Fibroblast of lung (primary cell): ENCODE data around the gene PCSK5. TPM values are rescaled to one million over a fixed set of nuclear protein-coding genes. Genes with fewer than 3 reads are reported as not detected.

Source experiments
- DNase-seq, 2 donors: peaks; one replicate each; pipeline versions ENCODE4 v3.0.0 to v3.0.0-alpha.2; 2010; ENCODE audit warnings: low read depth in 2 of 2
- H2AFZ ChIP-seq: 2 replicates; pipeline ENCODE4 v1.5.1; 2012; ENCODE audit warnings: low read length, control low read depth, inconsistent platforms
- H3K27ac ChIP-seq: 2 replicates; pipeline ENCODE4 v1.5.1; 2011; ENCODE audit warnings: low read length, control low read depth; ENCODE audit not compliant: insufficient read depth
- H3K27me3 ChIP-seq: 2 replicates; pipeline ENCODE4 v1.5.1; 2011; ENCODE audit warnings: mild to moderate bottlenecking, low read length; ENCODE audit not compliant: control insufficient read depth, insufficient read depth
- H3K36me3 ChIP-seq: 2 replicates; pipeline ENCODE4 v1.5.1; 2011; ENCODE audit warnings: low read length; ENCODE audit not compliant: control insufficient read depth, insufficient read depth
- H3K4me1 ChIP-seq: 2 replicates; pipeline ENCODE4 v1.5.1; 2011; ENCODE audit warnings: low read length; ENCODE audit not compliant: control insufficient read depth, insufficient read depth; ENCODE audit errors: extremely low read depth
- H3K4me2 ChIP-seq: 2 replicates; pipeline ENCODE4 v1.5.1; 2011; ENCODE audit warnings: low read length, control low read depth; ENCODE audit not compliant: insufficient read depth; ENCODE audit errors: extremely low read depth
- H3K4me3 ChIP-seq, 4 experiments: fragments of 200-600 bp in 1 of 4; sonication (generic) in 1 of 4; replicated peaks in 1 of 4; 2 replicates each; pipeline ENCODE4 v1.5.1; 2011 to 2016; ENCODE audit warnings: low read length in 4 of 4, low read depth in 3 of 4, mild to moderate bottlenecking in 3 of 4, control low read depth in 2 of 4, inconsistent platforms in 1 of 4, mixed read lengths in 1 of 4; ENCODE audit not compliant: insufficient read depth in 1 of 4; ENCODE audit errors: control extremely low read depth in 1 of 4
- H3K79me2 ChIP-seq: 2 replicates; pipeline ENCODE4 v1.5.1; 2012; ENCODE audit warnings: mild to moderate bottlenecking, low read length, inconsistent platforms; ENCODE audit not compliant: control insufficient read depth, insufficient read depth
- H3K9ac ChIP-seq: 2 replicates; pipeline ENCODE4 v1.5.1; 2011; ENCODE audit warnings: mild to moderate bottlenecking, low read length, control low read depth; ENCODE audit not compliant: insufficient read depth
- H3K9me3 ChIP-seq: 2 replicates; pipeline ENCODE4 v1.5.1; 2012; ENCODE audit warnings: low read depth, low read length; ENCODE audit not compliant: control insufficient read depth, insufficient read depth
- H4K20me1 ChIP-seq: 2 replicates; pipeline ENCODE4 v1.5.1; 2011; ENCODE audit warnings: low read length; ENCODE audit not compliant: control insufficient read depth, insufficient read depth; ENCODE audit errors: extremely low read depth
- CTCF ChIP-seq, 2 donors: IDR thresholded peaks in 1 of 2; conservative IDR thresholded peaks in 1 of 2; 1 replicate in 1 of 2; 2 replicates in 1 of 2; pipeline ENCODE4 v1.5.1; 2011 to 2012; ENCODE audit warnings: low read length in 2 of 2, control low read depth in 1 of 2, inconsistent platforms in 1 of 2, low read depth in 1 of 2, mild to moderate bottlenecking in 1 of 2
- EZH2 ChIP-seq: IDR thresholded peaks from 2 replicates; pipeline ENCODE4 v1.5.1; 2012; ENCODE audit warnings: low read length, control low read depth, mild to moderate bottlenecking; ENCODE audit errors: missing control alignments
- polyA plus RNA-seq, 2 donors: library from polyadenylated mRNA; depleted of rRNA in 1 of 2; stranded (reverse) in 1 of 2; unstranded in 1 of 2; fragments of >200 nt; gene quantifications; 2 replicates each; pipeline ENCODE4 v1.2.1, GENCODE V29; 2011 to 2012; ENCODE audit warnings: missing spikeins in 1 of 2
- total RNA-seq: library from RNA; depleted of rRNA; stranded (reverse); fragments of >200 nt; gene quantifications from 2 replicates; pipeline ENCODE4 v1.2.1, GENCODE V29; 2014

The PCSK5 gene
- total and polyA plus RNA-seq, 2 donors (not counting 1 experiment from before 2014, with no cell fraction given): 3.1 to 4.8 TPM

DNA sequence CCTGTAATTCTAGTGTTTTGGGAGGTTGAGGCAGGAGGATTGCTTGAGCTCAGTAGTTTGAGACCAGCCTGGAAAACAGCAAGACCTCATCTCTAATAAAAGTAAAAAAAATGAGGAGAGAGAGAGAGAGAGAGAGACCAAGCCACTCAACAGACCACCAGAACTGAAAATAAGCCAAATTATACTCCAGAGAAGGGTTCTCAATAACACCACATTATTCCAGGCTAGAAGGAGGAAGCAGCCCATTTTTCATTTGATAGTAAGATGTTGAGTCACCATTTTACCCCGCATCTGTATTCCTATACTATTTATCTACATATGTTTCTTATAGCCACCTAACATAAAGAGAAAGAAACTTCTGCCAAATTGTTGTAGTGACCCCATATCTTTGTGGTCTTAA is 134.8 kb downstream of the PCSK5 start:
- Histone ChIP-seq H4K20me1 (no peaks in the 10 kb centered on the region), H3K9ac (no peak overlapping the region), H3K79me2 (no peaks in the 10 kb centered on the region), H3K27ac (no peak overlapping the region), H3K4me2 (no peak overlapping the region), H3K36me3 (no peaks in the 10 kb centered on the region), H3K27me3 (no peaks in the 10 kb centered on the region), H3K4me3 (no peak overlapping the region), H2AFZ (no peak overlapping the region), H3K9me3 (no peaks in the 10 kb centered on the region), H3K4me1 (no peaks in the 10 kb centered on the region)
- DNase-seq: peak in 1 of 2 donors; percentile 8
- TF ChIP-seq CTCF (conservative IDR thresholded peaks at IDR 0.05 in 1 of 2, IDR thresholded peaks at IDR 0.05 in 1 of 2; ENCODE audit: low read depth in 1 of 2, low read length in 2 of 2) (no peak), EZH2 (no peak)

DNA sequence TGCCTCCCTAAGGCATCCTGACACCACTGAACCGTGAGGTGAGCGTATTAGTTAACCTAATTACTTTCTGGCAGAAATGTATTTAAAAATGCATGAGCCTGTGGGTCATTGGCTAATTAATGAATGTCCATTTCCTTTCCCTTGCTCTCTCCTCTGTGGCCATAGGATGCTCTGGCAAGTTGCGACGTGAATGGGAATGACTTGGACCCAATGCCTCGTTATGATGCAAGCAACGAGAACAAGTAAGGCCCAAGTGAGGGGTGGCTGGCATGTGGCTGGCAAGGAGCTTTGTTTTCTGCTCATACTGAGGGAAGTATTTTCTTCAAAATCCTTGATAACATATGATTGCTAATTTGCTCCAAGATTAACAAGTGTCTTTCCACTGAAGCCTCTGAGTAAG is 136.3 kb downstream of the PCSK5 start:
- H3K4me2 ChIP-seq: no peak overlapping the region
- no peaks in the 10 kb centered on the region for H3K4me1 ChIP-seq
- H3K4me3 ChIP-seq: no peak overlapping the region
- H3K27ac ChIP-seq: no peak overlapping the region
- no peaks in the 10 kb centered on the region for H3K9me3 ChIP-seq
- no peaks in the 10 kb centered on the region for H3K27me3 ChIP-seq
- H3K9ac ChIP-seq: no peak overlapping the region
- no peaks in the 10 kb centered on the region for H4K20me1 ChIP-seq
- no peak overlapping the region for H2AFZ ChIP-seq
- no peaks in the 10 kb centered on the region for H3K79me2 ChIP-seq
- DNase-seq: no peak
- TF ChIP-seq CTCF (conservative IDR thresholded peaks at IDR 0.05 in 1 of 2, IDR thresholded peaks at IDR 0.05 in 1 of 2; ENCODE audit: low read depth in 1 of 2, low read length in 2 of 2): no peak
- no peak for TF ChIP-seq EZH2
- H3K36me3 ChIP-seq: no peaks in the 10 kb centered on the region

- Histone ChIP-seq H3K79me2 (no peaks in the 10 kb centered on the region), H3K4me2 (no peak overlapping the region), H3K9me3 (no peaks in the 10 kb centered on the region), H3K36me3 (no peaks in the 10 kb centered on the region), H4K20me1 (no peaks in the 10 kb centered on the region), H3K4me3 (no peak overlapping the region), H2AFZ (no peak overlapping the region), H3K27me3 (no peaks in the 10 kb centered on the region), H3K4me1 (no peaks in the 10 kb centered on the region), H3K9ac (no peak overlapping the region), H3K27ac (no peak overlapping the region)
- DNase-seq: peak in 1 of 2 donors; percentile 84
- no peak for TF ChIP-seq CTCF (conservative IDR thresholded peaks at IDR 0.05 in 1 of 2, IDR thresholded peaks at IDR 0.05 in 1 of 2; ENCODE audit: low read depth in 1 of 2, low read length in 2 of 2)
- no peak for TF ChIP-seq EZH2
Observed at GRCh38 chr9:76027416-76027815, 136.9 kb downstream of the PCSK5 start.
